ENCODE measurements around the gene EFCAB14.

DNA sequence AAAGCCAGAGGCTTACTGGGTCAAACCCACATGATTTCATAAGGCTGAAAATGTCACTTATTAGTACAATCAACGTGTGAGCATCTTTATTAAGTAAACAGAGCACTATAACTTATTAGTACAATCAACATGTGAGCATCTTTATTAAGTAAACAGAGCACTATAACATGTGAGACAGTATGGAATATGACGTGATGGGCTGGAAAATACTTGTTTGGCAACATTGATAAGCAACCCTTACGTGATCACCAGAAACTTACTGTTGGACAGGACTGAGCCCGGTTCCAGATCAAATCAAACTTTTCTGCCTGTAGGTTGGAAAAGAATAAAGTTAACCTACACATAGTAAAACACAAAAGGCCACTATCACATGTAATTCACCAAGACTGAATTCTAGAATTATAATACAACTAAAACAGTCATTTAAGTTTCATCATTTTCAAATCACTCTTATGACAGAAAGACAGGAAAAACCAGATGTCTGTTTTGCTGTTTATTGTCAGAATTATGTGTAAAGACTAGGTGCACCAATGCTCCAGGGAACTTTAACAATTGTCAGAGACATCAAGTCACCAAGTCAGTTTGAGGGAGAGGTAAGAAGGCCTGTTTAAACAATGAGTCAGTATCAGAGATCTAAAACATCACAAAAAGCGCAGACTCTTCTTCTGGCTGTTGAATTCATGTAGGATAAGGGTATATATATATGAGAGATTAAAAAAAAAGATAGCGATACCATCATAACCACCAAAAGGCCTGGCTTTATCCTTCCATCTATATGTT lies 66.4 kb downstream of the EFCAB14 start:
- no peak for TF ChIP-seq POLR2A (IDR thresholded peaks at IDR 0.05)
- TF ChIP-seq, protein P1, sequence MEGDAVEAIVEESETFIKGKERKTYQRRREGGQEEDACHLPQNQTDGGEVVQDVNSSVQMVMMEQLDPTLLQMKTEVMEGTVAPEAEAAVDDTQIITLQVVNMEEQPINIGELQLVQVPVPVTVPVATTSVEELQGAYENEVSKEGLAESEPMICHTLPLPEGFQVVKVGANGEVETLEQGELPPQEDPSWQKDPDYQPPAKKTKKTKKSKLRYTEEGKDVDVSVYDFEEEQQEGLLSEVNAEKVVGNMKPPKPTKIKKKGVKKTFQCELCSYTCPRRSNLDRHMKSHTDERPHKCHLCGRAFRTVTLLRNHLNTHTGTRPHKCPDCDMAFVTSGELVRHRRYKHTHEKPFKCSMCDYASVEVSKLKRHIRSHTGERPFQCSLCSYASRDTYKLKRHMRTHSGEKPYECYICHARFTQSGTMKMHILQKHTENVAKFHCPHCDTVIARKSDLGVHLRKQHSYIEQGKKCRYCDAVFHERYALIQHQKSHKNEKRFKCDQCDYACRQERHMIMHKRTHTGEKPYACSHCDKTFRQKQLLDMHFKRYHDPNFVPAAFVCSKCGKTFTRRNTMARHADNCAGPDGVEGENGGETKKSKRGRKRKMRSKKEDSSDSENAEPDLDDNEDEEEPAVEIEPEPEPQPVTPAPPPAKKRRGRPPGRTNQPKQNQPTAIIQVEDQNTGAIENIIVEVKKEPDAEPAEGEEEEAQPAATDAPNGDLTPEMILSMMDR (IDR thresholded peaks at IDR 0.05 in 4 of 5, conservative IDR thresholded peaks at IDR 0.05 in 1 of 5), result no peak

All from gastrocnemius medialis (tissue), 4 donors.